ENCODE results near the gene DDX25. TPM values are rescaled to one million over a fixed set of nuclear protein-coding genes. Genes with fewer than 3 reads are reported as not detected.

The DDX25 gene
- total RNA-seq, 1 experiment from 2014 or later = 0.37 TPM

DNA sequence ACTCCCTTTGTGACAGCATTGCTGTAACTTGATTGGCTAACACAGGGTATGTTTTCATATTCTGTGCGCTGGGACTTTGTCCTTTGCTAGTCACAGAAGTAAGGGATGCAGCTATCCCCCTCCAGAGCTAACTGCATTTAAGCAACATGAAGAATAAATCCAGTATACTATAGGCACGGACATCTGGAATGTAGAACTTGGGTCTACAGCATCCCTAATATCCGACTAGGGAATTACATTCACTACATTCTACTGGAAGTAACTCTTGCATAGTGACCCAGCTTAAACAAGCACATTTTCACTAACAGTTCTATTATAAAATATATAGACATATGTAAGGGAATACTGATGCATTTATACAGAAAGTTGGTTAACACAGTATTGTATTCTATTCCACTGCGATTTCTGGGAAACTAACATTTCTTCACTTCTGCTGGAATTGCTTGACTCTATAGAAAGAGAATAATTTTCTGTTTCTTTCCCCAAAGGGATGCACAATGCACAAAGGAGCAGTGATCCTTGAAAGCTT, 54.6 kb downstream of the DDX25 start:
- no peaks in the 10 kb centered on the region for H3K36me3 ChIP-seq (ENCODE audit: control insufficient read depth in 1 of 2, insufficient read depth in 2 of 2, low read length in 2 of 2)
- H3K4me3 ChIP-seq (replicated peaks in 1 of 2; ENCODE audit: low read depth in 1 of 2, low read length in 2 of 2) = no peak overlapping the region
- no peaks in the 10 kb centered on the region for H3K27me3 ChIP-seq (ENCODE audit: insufficient read depth, low read length)
- no peaks in the 10 kb centered on the region for H4K20me1 ChIP-seq (ENCODE audit: insufficient read depth)
- CTCF ChIA-PET = no interaction called here
- H3K9me3 ChIP-seq (ENCODE audit: control insufficient read depth in 1 of 2, insufficient read depth in 1 of 2, low read depth in 1 of 2, low read length in 2 of 2) = no peaks in the 10 kb centered on the region
- ATAC-seq (no peak), DNase-seq (ENCODE audit: low read depth, low spot score) (no peak)
- no peaks in the 10 kb centered on the region for H3K79me2 ChIP-seq (ENCODE audit: insufficient read depth, low read length)
- no peak overlapping the region for H3K9ac ChIP-seq (ENCODE audit: low read length)
- H3K4me1 ChIP-seq (ENCODE audit: control insufficient read depth in 1 of 2, insufficient read depth in 2 of 2, low read length in 2 of 2) = no peaks in the 10 kb centered on the region
- no peaks in the 10 kb centered on the region for H3K9me2 ChIP-seq (ENCODE audit: insufficient read depth)
- BruUV-seq (replicated peaks) = no TSS peak
- RAD21 ChIA-PET (ENCODE audit: low non-redundant PET in 1 of 2, low total read pairs in 2 of 2, uncharacterized antibody in 2 of 2, unreplicated experiment in 2 of 2) = no interaction called here
- H2AFZ ChIP-seq (ENCODE audit: low read depth, low read length, poor library complexity, severe bottlenecking) = no peak overlapping the region
- no peak overlapping the region for H3K4me2 ChIP-seq (ENCODE audit: low read length)
- TF ChIP-seq JUND (IDR thresholded peaks at IDR 0.05) (no peak), REST (IDR thresholded peaks at IDR 0.05; ENCODE audit: low read depth) (no peak), TCF7L2 (IDR thresholded peaks at IDR 0.05; ENCODE audit: borderline replicate concordance, extremely low read depth, insufficient read depth, insufficient read length) (no peak), EZH2phosphoT487 (IDR thresholded peaks at IDR 0.05; ENCODE audit: borderline replicate concordance) (no peak), CTCF (IDR thresholded peaks at IDR 0.05 in 2 of 3, conservative IDR thresholded peaks at IDR 0.05 in 1 of 3; ENCODE audit: borderline replicate concordance in 1 of 3, insufficient read depth in 1 of 3, low read depth in 2 of 3, low read length in 2 of 3) (no peak), EGR1 (IDR thresholded peaks at IDR 0.05; ENCODE audit: low read depth) (no peak), FOSL1 (IDR thresholded peaks at IDR 0.05; ENCODE audit: low read depth) (no peak), SP1 (IDR thresholded peaks at IDR 0.05; ENCODE audit: low read depth) (no peak), POLR2A (IDR thresholded peaks at IDR 0.05; ENCODE audit: borderline replicate concordance, extremely low read depth, insufficient read depth, insufficient read length) (no peak), CBX3 (IDR thresholded peaks at IDR 0.05; ENCODE audit: low read depth) (no peak), SRF (IDR thresholded peaks at IDR 0.05; ENCODE audit: low read depth) (no peak), CEBPB (IDR thresholded peaks at IDR 0.05; ENCODE audit: low read depth) (no peak), YY1 (IDR thresholded peaks at IDR 0.05; ENCODE audit: extremely low read depth, insufficient replicate concordance, low read depth, low read length) (no peak), EZH2 (IDR thresholded peaks at IDR 0.05) (no peak), ELF1 (IDR thresholded peaks at IDR 0.05; ENCODE audit: borderline replicate concordance, low read depth) (no peak), MAX (IDR thresholded peaks at IDR 0.05) (no peak), SIN3A (IDR thresholded peaks at IDR 0.05; ENCODE audit: low read depth) (no peak), ZNF274 (IDR thresholded peaks at IDR 0.05; ENCODE audit: low read depth, low read length) (no peak), RAD21 (IDR thresholded peaks at IDR 0.05; ENCODE audit: low read depth) (no peak), POLR2AphosphoS5 (IDR thresholded peaks at IDR 0.05; ENCODE audit: low read depth, low read length) (no peak)
- POLR2A ChIA-PET = no interaction called here
- intact Hi-C loops (cut with micrococcal nuclease) = no loop called here
- no peak overlapping the region for H3K27ac ChIP-seq (ENCODE audit: low read depth, low read length)
